ENCODE results near the gene CWH43. TPM values are rescaled to one million over a fixed set of nuclear protein-coding genes. Genes with fewer than 3 reads are reported as not detected.

The CWH43 gene
- total RNA-seq, 4 donors from 2014 or later: 1.4 TPM; not detected in 3

DNA sequence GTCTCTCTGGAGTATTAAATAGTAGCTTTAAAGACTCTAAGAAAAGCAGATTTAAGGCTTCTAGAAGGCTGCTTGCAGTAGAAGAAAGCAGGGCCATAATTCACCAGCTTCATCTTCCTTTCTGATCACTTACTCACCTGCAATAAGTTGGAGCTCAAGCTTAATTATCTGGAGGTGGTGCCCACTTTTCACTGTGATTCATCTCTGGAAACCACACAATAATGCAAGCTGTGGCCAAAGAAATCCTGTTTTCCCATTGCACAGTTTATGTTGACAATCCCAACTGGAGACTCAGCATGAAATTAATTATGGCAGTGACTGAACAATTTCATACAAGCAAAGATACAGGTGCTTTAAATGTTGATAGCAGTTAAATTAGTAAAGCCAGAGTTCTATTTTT lies 14.7 kb downstream of the CWH43 start:
- no peaks in the 10 kb centered on the region for H3K36me3 ChIP-seq
- no peak overlapping the region for H3K27ac ChIP-seq
- no peaks in the 10 kb centered on the region for H3K9me3 ChIP-seq
- no peak for ATAC-seq
- H3K27me3 ChIP-seq: peaks cover 10% of the 10 kb centered on the region
- H3K4me3 ChIP-seq: no peak overlapping the region
- TF ChIP-seq POLR2A (IDR thresholded peaks at IDR 0.05) (no peak), POLR2AphosphoS5 (IDR thresholded peaks at IDR 0.05) (no peak), EP300 (IDR thresholded peaks at IDR 0.05) (no peak)
- TF ChIP-seq, protein P1, sequence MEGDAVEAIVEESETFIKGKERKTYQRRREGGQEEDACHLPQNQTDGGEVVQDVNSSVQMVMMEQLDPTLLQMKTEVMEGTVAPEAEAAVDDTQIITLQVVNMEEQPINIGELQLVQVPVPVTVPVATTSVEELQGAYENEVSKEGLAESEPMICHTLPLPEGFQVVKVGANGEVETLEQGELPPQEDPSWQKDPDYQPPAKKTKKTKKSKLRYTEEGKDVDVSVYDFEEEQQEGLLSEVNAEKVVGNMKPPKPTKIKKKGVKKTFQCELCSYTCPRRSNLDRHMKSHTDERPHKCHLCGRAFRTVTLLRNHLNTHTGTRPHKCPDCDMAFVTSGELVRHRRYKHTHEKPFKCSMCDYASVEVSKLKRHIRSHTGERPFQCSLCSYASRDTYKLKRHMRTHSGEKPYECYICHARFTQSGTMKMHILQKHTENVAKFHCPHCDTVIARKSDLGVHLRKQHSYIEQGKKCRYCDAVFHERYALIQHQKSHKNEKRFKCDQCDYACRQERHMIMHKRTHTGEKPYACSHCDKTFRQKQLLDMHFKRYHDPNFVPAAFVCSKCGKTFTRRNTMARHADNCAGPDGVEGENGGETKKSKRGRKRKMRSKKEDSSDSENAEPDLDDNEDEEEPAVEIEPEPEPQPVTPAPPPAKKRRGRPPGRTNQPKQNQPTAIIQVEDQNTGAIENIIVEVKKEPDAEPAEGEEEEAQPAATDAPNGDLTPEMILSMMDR (IDR thresholded peaks at IDR 0.05): no peak
- H3K4me1 ChIP-seq: no peaks in the 10 kb centered on the region

DNA sequence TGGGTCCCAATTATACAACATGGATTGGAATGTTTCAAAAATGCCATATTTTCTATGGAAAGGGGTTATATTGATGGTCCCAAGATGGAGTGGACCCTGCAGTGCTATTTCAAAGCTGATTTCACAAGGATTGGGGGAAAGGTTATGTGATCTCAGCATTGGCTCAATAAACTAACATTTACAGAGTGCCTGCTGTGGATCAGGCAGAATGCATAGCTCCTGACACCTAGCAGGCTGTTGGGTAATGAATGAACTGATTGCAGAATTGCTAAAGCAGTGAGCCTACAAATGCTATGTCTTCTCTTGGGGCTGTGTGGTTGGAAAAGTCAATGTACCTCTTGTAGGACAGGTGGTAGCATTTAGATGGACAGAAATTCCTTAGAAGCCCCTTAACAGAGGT lies 16.9 kb downstream of the CWH43 start:
- H3K27me3 ChIP-seq: peaks cover 10% of the 10 kb centered on the region
- no peaks in the 10 kb centered on the region for H3K36me3 ChIP-seq
- ATAC-seq: no peak
- TF ChIP-seq POLR2AphosphoS5 (IDR thresholded peaks at IDR 0.05) (no peak), EP300 (IDR thresholded peaks at IDR 0.05) (no peak), POLR2A (IDR thresholded peaks at IDR 0.05) (no peak)
- TF ChIP-seq, protein P1 (IDR thresholded peaks at IDR 0.05): no peak
- no peak overlapping the region for H3K27ac ChIP-seq
- H3K4me1 ChIP-seq: no peaks in the 10 kb centered on the region
- H3K9me3 ChIP-seq: no peaks in the 10 kb centered on the region
- no peak overlapping the region for H3K4me3 ChIP-seq

DNA sequence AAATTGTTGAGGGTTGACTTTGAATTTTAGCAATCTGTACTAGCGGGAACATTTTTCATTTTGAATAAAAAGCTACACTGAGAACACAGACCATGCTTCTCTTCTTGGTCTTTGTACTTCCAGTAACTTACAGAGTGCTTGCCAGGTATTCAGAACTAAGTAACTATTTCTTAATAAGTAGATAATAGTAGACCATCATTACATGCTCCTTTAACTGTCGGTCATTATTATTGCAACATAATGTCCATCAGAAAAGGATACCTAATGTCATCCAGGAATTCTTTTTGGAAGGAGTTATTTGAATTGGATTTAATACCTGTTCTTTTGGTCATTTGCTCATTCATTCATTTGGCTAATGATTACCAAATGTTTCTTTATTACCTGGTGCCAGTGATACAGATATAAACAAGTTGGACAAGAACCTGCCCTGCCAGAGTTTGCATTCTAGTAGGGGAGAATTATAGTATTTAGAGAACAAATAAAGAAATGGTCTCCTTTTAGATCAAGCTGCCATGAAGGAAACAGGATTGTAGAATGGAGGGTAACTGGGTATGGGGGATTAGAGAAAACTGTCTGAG lies 32.7 kb downstream of the CWH43 start:
- Histone ChIP-seq H3K27me3 (no peaks in the 10 kb centered on the region), H3K36me3 (no peaks in the 10 kb centered on the region), H3K27ac (no peak overlapping the region), H3K4me1 (no peaks in the 10 kb centered on the region), H3K9me3 (peaks cover 0 to 20% (median 0%) of the 10 kb centered on the region in 3 donors), H3K4me3 (no peak overlapping the region)
- WGBS, 2 donors (ENCODE audit: low coverage in 1 of 2): 83 to 90% methylated on average over 2 of the region's 2 CpGs
- ATAC-seq: no peak
- TF ChIP-seq, protein P1 (IDR thresholded peaks at IDR 0.05): no peak
- TF ChIP-seq POLR2AphosphoS5 (IDR thresholded peaks at IDR 0.05) (no peak), POLR2A (IDR thresholded peaks at IDR 0.05) (no peak), EP300 (IDR thresholded peaks at IDR 0.05) (no peak)

DNA sequence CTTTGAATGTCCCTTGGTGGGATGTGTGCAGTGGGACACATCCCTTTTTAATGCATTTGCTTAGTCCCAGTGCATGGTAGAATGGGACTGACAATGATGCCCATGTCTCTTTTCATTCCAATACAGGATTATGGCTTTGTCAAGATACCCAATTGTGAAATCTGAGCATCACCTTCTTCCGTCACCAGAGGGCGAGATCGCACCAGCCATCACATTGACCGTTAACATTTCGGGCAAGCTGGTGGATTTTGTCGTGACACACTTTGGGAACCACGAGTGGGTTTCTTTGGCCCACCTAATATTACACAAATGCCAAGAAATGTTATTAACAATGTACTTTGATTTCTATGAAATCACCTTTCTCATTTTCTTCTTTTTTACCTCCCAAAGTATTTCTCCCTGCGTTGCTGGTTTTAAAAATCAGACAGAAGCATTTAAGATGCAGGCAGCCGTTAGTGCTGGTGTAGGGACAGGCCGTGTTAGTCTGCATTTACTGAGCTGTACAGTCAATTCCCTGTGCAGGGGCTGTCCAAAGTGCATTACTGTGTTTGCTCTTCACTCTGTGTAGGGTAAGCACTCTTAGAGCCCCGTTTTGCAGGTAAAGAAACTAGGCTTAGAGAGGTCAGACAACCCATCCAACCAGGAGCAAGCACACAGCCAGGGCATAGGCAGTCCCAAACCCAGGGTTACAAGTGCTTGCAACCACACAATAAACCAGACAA lies 46.5 kb downstream of the CWH43 start:
- Histone ChIP-seq H3K4me3 (no peak overlapping the region), H3K9me3 (no peaks in the 10 kb centered on the region), H3K36me3 (no peaks in the 10 kb centered on the region), H3K4me1 (no peaks in the 10 kb centered on the region), H3K27me3 (peaks cover 9% of the 10 kb centered on the region), H3K27ac (no peak overlapping the region)
- no peak for ATAC-seq
- TF ChIP-seq, protein P1 (IDR thresholded peaks at IDR 0.05): peak in 1 of 4 experiments; percentile 20
- no peak for TF ChIP-seq POLR2AphosphoS5 (IDR thresholded peaks at IDR 0.05)
- WGBS, 2 donors (ENCODE audit: low coverage in 1 of 2): 31% methylated on average over 7 to 11 of the region's 11 CpGs

DNA sequence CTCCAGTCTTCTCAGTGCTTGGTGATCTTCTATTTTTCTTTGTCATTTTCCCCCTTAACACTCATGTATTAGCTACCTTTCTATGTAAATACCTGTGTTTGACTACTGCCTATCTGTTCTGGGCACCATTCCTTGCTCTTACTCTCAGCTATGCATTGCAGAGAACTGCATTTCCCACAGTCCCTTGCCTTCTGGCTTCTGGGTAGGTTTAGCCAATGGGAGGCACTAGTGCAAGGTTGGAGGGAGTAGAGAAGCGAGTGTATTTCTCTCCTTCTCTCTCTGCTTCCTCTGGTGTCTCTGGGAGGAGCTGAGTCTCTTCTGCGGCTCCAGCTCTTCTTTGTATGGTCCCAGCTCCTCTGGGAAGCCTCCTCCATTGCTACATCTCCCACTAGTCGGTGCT lies 50.5 kb downstream of the CWH43 start:
- TF ChIP-seq EP300 (IDR thresholded peaks at IDR 0.05) (no peak), POLR2AphosphoS5 (IDR thresholded peaks at IDR 0.05) (no peak), POLR2A (IDR thresholded peaks at IDR 0.05) (no peak)
- TF ChIP-seq, protein P1 (IDR thresholded peaks at IDR 0.05): no peak
- H3K9me3 ChIP-seq: no peaks in the 10 kb centered on the region
- 41 to 56% methylated on average over 2 to 3 of the region's 3 CpGs for WGBS, 2 donors (ENCODE audit: low coverage in 1 of 2)
- no peak overlapping the region for H3K4me3 ChIP-seq
- ATAC-seq: no peak
- H3K36me3 ChIP-seq: no peaks in the 10 kb centered on the region
- H3K4me1 ChIP-seq: no peaks in the 10 kb centered on the region
- peaks cover 3% of the 10 kb centered on the region for H3K27me3 ChIP-seq
- no peak overlapping the region for H3K27ac ChIP-seq

All from gastroesophageal sphincter (tissue), 4 donors.